HUES48 (cell line): ENCODE results near the gene ADGRE2.

ENCODE experiments used
- H3K27ac ChIP-seq: one replicate; pipeline ENCODE4 v1.7.0; 2013; ENCODE audit warnings: low read depth, low read length, inconsistent platforms
- H3K27me3 ChIP-seq: 2 replicates; pipeline ENCODE4 v1.6.1; 2013; ENCODE audit warnings: mild to moderate bottlenecking, low read length; ENCODE audit not compliant: control insufficient read depth, insufficient read depth
- H3K36me3 ChIP-seq: 2 replicates; pipeline ENCODE4 v1.6.1; 2013; ENCODE audit warnings: low read length; ENCODE audit not compliant: control insufficient read depth, insufficient read depth
- H3K4me1 ChIP-seq: 2 replicates; pipeline ENCODE4 v1.6.1; 2013; ENCODE audit warnings: mild to moderate bottlenecking, low read length; ENCODE audit not compliant: control insufficient read depth, insufficient read depth
- H3K4me3 ChIP-seq: 2 replicates; pipeline ENCODE4 v1.5.1; 2013; ENCODE audit warnings: mild to moderate bottlenecking, low read depth, low read length
- H3K9ac ChIP-seq: 2 replicates; pipeline ENCODE4 v1.6.1; 2013; ENCODE audit warnings: mild to moderate bottlenecking, low read depth, low read length, moderate library complexity
- H3K9me3 ChIP-seq: 2 replicates; pipeline ENCODE4 v1.6.1; 2013; ENCODE audit warnings: low read length; ENCODE audit not compliant: control insufficient read depth, insufficient read depth

The ADGRE2 gene

GRCh38 chr19:14733574-14733973 lies 44.8 kb downstream of the ADGRE2 start:
- H3K4me3 ChIP-seq, result no peak overlapping the region
- H3K4me1 ChIP-seq, result no peaks in the 10 kb centered on the region
- no peak overlapping the region for H3K27ac ChIP-seq
- H3K36me3 ChIP-seq, result no peaks in the 10 kb centered on the region
- no peaks in the 10 kb centered on the region for H3K27me3 ChIP-seq
- peaks cover 36% of the 10 kb centered on the region for H3K9me3 ChIP-seq
- H3K9ac ChIP-seq, result no peak overlapping the region

- H3K27me3 ChIP-seq, result no peaks in the 10 kb centered on the region
- peaks cover 39% of the 10 kb centered on the region for H3K9me3 ChIP-seq
- H3K36me3 ChIP-seq, result no peaks in the 10 kb centered on the region
Observed at GRCh38 chr19:14732510-14732909, 45.9 kb downstream of the ADGRE2 start.

GRCh38 chr19:14731200-14731599 lies 47.2 kb downstream of the ADGRE2 start:
- no peaks in the 10 kb centered on the region for H3K4me1 ChIP-seq
- no peak overlapping the region for H3K4me3 ChIP-seq
- H3K36me3 ChIP-seq, result no peaks in the 10 kb centered on the region
- H3K27me3 ChIP-seq, result no peaks in the 10 kb centered on the region
- H3K27ac ChIP-seq, result peak overlapping the region; percentile 2
- H3K9me3 ChIP-seq, result peaks cover 47% of the 10 kb centered on the region
- H3K9ac ChIP-seq, result no peak overlapping the region

More at GRCh38 chr19:14732510-14732909, 45.9 kb downstream of the ADGRE2 start:
- no peak overlapping the region for H3K4me3 ChIP-seq
- H3K4me1 ChIP-seq, result no peaks in the 10 kb centered on the region
- no peak overlapping the region for H3K9ac ChIP-seq
- no peak overlapping the region for H3K27ac ChIP-seq

GRCh38 chr19:14728595-14728994 lies 49.8 kb downstream of the ADGRE2 start:
- no peaks in the 10 kb centered on the region for H3K27me3 ChIP-seq
- H3K9ac ChIP-seq, result no peak overlapping the region
- no peak overlapping the region for H3K27ac ChIP-seq
- H3K9me3 ChIP-seq, result peaks cover 53% of the 10 kb centered on the region
- no peaks in the 10 kb centered on the region for H3K36me3 ChIP-seq
- H3K4me1 ChIP-seq, result no peaks in the 10 kb centered on the region
- no peak overlapping the region for H3K4me3 ChIP-seq

- H3K36me3 ChIP-seq, result peaks cover 24% of the 10 kb centered on the region
- H3K4me1 ChIP-seq, result no peaks in the 10 kb centered on the region
- no peak overlapping the region for H3K4me3 ChIP-seq
- H3K9me3 ChIP-seq, result peaks cover 79% of the 10 kb centered on the region
- no peak overlapping the region for H3K9ac ChIP-seq
- H3K27ac ChIP-seq, result no peak overlapping the region
- no peaks in the 10 kb centered on the region for H3K27me3 ChIP-seq
Observed at GRCh38 chr19:14722127-14722526, 56.2 kb downstream of the ADGRE2 start.

GRCh38 chr19:14719162-14719561 lies 59.2 kb downstream of the ADGRE2 start:
- Histone ChIP-seq H3K4me3 (no peak overlapping the region), H3K36me3 (peaks cover 32% of the 10 kb centered on the region)

GRCh38 chr19:14718522-14719116 lies 59.7 kb downstream of the ADGRE2 start:
- H3K9ac ChIP-seq, result no peak overlapping the region
- no peaks in the 10 kb centered on the region for H3K27me3 ChIP-seq
- 0 out of 2 replicates have a peak overlapping the region, but pooled peaks have one; percentile 26 for H3K4me3 ChIP-seq
- no peaks in the 10 kb centered on the region for H3K4me1 ChIP-seq
- peaks cover 32% of the 10 kb centered on the region for H3K36me3 ChIP-seq
- no peak overlapping the region for H3K27ac ChIP-seq
- peaks cover 87% of the 10 kb centered on the region for H3K9me3 ChIP-seq

More at GRCh38 chr19:14719162-14719561, 59.2 kb downstream of the ADGRE2 start:
- Histone ChIP-seq H3K4me1 (no peaks in the 10 kb centered on the region), H3K9me3 (peaks cover 91% of the 10 kb centered on the region), H3K27me3 (no peaks in the 10 kb centered on the region), H3K27ac (no peak overlapping the region), H3K9ac (no peak overlapping the region)

GRCh38 chr19:14715841-14716240 lies 62.5 kb downstream of the ADGRE2 start:
- no peak overlapping the region for H3K4me3 ChIP-seq
- H3K36me3 ChIP-seq, result peaks cover 32% of the 10 kb centered on the region
- H3K27me3 ChIP-seq, result no peaks in the 10 kb centered on the region
- no peak overlapping the region for H3K27ac ChIP-seq
- peaks cover 63% of the 10 kb centered on the region for H3K9me3 ChIP-seq
- no peaks in the 10 kb centered on the region for H3K4me1 ChIP-seq
- no peak overlapping the region for H3K9ac ChIP-seq

- H3K27ac ChIP-seq, result no peak overlapping the region
- H3K4me1 ChIP-seq, result no peaks in the 10 kb centered on the region
- H3K4me3 ChIP-seq, result no peak overlapping the region
- peaks cover 50% of the 10 kb centered on the region for H3K36me3 ChIP-seq
- no peaks in the 10 kb centered on the region for H3K27me3 ChIP-seq
- H3K9me3 ChIP-seq, result peaks cover 5% of the 10 kb centered on the region; the same call in 1 of the 2 replicates
- no peak overlapping the region for H3K9ac ChIP-seq
Observed at GRCh38 chr19:14704450-14704849, 73.9 kb downstream of the ADGRE2 start.

- Histone ChIP-seq H3K27me3 (no peaks in the 10 kb centered on the region), H3K36me3 (peaks cover 50% of the 10 kb centered on the region), H3K9ac (no peak overlapping the region), H3K9me3 (0 out of 2 replicates have a peak, but pooled peaks cover 5% of the 10 kb centered on the region), H3K4me3 (no peak overlapping the region), H3K4me1 (no peaks in the 10 kb centered on the region), H3K27ac (no peak overlapping the region)
Observed at GRCh38 chr19:14703833-14704232, 74.5 kb downstream of the ADGRE2 start.

- H3K27me3 ChIP-seq, result no peaks in the 10 kb centered on the region
- H3K4me1 ChIP-seq, result no peaks in the 10 kb centered on the region
- no peak overlapping the region for H3K4me3 ChIP-seq
- H3K9me3 ChIP-seq, result 0 out of 2 replicates have a peak, but pooled peaks cover 5% of the 10 kb centered on the region
- H3K27ac ChIP-seq, result no peak overlapping the region
- no peak overlapping the region for H3K9ac ChIP-seq
- peaks cover 55% of the 10 kb centered on the region for H3K36me3 ChIP-seq
Observed at GRCh38 chr19:14700711-14701375, 77.5 kb downstream of the ADGRE2 start.
